Measurements from ENCODE around the gene KYAT1. TPM values are rescaled to one million over a fixed set of nuclear protein-coding genes. Genes with fewer than 3 reads are reported as not detected.
A peak's percentile ranks its signal among the peaks of the same experiment; 100 is the strongest.

KYAT1 gene
- total and polyA plus RNA-seq, 2 of the 13 experiments (the other 11 are each of a cell fraction or from before 2014, with no cell fraction given), result 9.2 to 46.5 TPM

DNA sequence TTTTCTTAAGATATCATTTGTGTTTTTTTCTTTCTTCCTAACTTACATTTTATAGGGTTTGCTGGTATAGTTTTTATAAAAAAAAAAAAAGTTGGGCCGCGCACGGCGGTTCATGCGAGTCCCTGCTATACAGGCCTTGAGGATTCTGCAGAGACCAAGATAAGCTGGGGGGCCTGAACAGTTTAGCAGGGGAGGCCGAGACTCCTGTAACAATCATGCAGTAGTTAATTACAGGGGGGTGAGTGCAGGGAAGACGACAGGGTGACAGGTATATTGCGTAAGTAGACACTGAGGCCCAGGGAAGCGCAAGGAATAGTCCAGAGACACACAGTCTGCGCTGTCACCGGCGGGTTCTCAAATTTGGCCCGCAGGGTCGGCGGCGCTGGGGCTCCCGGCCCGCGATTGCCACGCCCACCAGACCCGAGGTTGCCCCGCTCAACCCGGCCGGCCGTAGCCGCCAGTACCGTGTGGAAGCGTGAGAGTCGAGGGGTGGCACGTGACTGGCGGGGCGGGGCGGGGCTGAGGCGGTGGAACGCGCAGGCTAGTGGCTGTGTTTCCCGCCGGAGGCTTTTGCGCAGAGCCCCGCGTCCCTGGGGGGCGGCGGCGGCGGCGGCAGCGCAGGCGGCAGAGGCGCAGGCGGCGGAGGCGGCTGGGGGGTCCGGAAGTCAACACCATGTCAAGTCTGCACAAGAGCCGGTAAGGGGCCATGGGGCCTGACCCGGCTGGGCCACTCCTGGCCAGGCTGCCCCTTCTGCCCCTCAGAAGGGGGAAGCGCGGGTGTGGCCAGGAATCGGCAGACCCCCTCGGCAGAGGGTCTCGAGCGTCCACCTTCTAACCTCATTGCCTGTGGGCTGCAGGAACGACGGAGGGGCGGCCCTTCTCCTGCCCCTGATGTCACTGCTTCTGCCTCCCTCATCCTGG is 94.8 kb downstream of the KYAT1 start, which contains the start of gene TBC1D13 (continued):
- TF ChIP-seq, protein P1, sequence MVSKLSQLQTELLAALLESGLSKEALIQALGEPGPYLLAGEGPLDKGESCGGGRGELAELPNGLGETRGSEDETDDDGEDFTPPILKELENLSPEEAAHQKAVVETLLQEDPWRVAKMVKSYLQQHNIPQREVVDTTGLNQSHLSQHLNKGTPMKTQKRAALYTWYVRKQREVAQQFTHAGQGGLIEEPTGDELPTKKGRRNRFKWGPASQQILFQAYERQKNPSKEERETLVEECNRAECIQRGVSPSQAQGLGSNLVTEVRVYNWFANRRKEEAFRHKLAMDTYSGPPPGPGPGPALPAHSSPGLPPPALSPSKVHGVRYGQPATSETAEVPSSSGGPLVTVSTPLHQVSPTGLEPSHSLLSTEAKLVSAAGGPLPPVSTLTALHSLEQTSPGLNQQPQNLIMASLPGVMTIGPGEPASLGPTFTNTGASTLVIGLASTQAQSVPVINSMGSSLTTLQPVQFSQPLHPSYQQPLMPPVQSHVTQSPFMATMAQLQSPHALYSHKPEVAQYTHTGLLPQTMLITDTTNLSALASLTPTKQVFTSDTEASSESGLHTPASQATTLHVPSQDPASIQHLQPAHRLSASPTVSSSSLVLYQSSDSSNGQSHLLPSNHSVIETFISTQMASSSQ (IDR thresholded peaks at IDR 0.05; ENCODE audit: low read depth), result no peak
- TF ChIP-seq, protein P1 (CRISPR knock-in tag; IDR thresholded peaks at IDR 0.05; ENCODE audit: borderline replicate concordance), result peak; percentile 83
- no peak for TF ChIP-seq FOXA1 (IDR thresholded peaks at IDR 0.05)
- no peak; the same call in 1 of the 2 replicates for TF ChIP-seq FOXA1 (CRISPR knock-in tag; IDR thresholded peaks at IDR 0.05)
- TF ChIP-seq, protein P2, sequence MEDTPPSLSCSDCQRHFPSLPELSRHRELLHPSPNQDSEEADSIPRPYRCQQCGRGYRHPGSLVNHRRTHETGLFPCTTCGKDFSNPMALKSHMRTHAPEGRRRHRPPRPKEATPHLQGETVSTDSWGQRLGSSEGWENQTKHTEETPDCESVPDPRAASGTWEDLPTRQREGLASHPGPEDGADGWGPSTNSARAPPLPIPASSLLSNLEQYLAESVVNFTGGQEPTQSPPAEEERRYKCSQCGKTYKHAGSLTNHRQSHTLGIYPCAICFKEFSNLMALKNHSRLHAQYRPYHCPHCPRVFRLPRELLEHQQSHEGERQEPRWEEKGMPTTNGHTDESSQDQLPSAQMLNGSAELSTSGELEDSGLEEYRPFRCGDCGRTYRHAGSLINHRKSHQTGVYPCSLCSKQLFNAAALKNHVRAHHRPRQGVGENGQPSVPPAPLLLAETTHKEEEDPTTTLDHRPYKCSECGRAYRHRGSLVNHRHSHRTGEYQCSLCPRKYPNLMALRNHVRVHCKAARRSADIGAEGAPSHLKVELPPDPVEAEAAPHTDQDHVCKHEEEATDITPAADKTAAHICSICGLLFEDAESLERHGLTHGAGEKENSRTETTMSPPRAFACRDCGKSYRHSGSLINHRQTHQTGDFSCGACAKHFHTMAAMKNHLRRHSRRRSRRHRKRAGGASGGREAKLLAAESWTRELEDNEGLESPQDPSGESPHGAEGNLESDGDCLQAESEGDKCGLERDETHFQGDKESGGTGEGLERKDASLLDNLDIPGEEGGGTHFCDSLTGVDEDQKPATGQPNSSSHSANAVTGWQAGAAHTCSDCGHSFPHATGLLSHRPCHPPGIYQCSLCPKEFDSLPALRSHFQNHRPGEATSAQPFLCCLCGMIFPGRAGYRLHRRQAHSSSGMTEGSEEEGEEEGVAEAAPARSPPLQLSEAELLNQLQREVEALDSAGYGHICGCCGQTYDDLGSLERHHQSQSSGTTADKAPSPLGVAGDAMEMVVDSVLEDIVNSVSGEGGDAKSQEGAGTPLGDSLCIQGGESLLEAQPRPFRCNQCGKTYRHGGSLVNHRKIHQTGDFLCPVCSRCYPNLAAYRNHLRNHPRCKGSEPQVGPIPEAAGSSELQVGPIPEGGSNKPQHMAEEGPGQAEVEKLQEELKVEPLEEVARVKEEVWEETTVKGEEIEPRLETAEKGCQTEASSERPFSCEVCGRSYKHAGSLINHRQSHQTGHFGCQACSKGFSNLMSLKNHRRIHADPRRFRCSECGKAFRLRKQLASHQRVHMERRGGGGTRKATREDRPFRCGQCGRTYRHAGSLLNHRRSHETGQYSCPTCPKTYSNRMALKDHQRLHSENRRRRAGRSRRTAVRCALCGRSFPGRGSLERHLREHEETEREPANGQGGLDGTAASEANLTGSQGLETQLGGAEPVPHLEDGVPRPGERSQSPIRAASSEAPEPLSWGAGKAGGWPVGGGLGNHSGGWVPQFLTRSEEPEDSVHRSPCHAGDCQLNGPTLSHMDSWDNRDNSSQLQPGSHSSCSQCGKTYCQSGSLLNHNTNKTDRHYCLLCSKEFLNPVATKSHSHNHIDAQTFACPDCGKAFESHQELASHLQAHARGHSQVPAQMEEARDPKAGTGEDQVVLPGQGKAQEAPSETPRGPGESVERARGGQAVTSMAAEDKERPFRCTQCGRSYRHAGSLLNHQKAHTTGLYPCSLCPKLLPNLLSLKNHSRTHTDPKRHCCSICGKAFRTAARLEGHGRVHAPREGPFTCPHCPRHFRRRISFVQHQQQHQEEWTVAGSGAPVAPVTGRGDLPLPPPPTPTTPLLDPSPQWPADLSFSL (CRISPR knock-in tag; IDR thresholded peaks at IDR 0.05), result no peak
- TF ChIP-seq BRCA1 (CRISPR knock-in tag; IDR thresholded peaks at IDR 0.05), result 0 out of 2 replicates have a peak, but pooled peaks have one; percentile 24
- TF ChIP-seq ZNF609 (CRISPR knock-in tag; IDR thresholded peaks at IDR 0.05; ENCODE audit: borderline replicate concordance), result peak; percentile 69; the same call in 1 of the 2 replicates
- TF ChIP-seq ZNF772 (CRISPR knock-in tag; IDR thresholded peaks at IDR 0.05), result peak; percentile 99
- 0 out of 2 replicates have a peak, but pooled peaks have one; percentile 22 for TF ChIP-seq POLR2AphosphoS5 (IDR thresholded peaks at IDR 0.05; ENCODE audit: low read depth, low read length)
- TF ChIP-seq ZMAT3 (CRISPR knock-in tag; conservative IDR thresholded peaks at IDR 0.05), result peak; percentile 98
